Activated effector memory CD4-positive, alpha-beta T cell treated with Interleukin-2 at 50 U/mL for 16 hours (primary cell): Measurements from ENCODE around the gene LILRB5.
"Not testable (repeated sequence)": the region's sequence is repeated elsewhere in the genome, so short reads cannot be mapped to it uniquely, and the experiment has no call there.

Source experiments
- DNase-seq: peaks from one replicate; pipeline ENCODE4 v3.0.0-alpha.2; 2020

Gene LILRB5

GRCh38 chr19:54274516-54274915 is 17.4 kb upstream of the LILRB5 start:
- DNase-seq = not testable (repeated sequence)

DNA sequence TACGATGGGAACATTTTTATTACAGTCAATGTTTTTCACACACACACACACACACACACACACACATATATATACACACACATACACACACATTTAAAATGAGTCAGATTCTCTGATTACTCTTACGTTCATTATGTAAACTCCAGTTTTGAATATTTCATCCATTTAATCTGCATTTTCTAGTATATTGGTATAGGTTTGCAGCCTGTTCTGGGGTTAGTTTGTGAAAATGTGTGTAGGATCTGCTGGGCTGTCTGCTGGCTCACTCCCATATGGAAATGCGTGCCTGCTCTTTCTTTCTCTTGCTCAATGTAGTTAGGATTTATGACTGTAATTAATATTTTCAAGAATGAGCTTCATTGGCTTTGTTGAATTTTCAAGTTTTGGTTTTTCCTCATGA is 16.7 kb upstream of the LILRB5 start:
- no peak for DNase-seq

DNA sequence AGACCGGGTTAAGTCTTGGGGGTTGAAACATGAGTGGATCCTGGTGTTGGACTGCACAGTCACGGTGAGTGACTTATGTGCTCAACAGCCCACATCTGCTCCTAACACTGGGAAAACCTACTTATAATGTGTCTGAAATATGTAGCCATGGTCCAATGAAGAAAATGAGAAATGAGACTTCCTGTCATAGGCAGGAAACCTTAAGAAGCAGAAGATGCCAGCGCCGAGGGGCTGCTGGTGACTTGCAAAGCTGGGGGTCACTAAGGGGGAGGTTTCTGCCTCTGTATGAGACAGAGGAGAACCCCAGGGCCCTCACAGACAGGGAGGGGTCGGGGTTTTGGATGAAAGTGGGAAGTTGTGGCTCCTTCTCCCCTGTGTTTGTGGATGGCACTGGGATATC is 15.1 kb upstream of the LILRB5 start:
- not testable (repeated sequence) for DNase-seq

DNA sequence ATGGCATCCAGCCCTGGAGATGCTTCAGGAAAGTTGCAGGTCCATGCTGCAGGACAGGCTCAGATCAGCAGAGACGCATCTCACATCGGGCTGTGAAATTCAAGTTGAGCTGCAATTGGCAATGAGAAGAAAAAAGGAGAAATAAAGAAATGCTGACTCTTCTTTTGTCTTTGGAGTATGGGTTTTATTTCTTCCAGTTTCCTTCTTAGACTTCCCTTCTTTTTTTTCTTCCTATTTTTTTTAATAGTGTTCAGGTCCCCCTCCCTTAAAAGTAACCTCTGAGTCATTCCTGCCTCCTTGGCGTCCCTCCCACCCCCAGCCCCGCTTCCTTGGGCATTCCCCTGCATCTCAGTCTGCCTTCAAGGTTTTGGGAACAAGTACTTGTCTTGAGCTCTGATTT is 14.5 kb upstream of the LILRB5 start:
- not testable (repeated sequence) for DNase-seq

- DNase-seq = no peak
Observed at GRCh38 chr19:54271106-54271505, 14.0 kb upstream of the LILRB5 start.

GRCh38 chr19:54268936-54269335 is 11.9 kb upstream of the LILRB5 start:
- no peak for DNase-seq

DNA sequence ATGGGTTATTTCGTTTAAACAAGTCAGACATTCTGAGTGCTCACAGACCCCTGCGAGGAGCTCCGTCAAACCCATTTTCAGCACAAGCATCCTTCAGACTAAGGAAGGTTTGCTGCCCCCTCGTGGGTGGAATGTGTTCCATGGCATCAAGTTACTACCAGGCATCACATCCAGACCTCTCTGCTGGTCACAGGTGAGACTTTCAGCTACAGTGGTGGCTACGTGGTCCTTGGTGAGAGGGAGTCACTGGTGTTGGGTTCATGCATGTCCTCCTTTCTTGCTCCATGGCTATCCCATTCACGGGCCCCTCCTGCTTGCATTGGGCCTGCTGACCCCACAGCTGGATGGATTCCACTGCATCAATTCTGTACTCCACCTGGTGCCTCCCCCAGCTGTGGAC is 9.1 kb upstream of the LILRB5 start:
- peak; percentile 33 for DNase-seq

DNA sequence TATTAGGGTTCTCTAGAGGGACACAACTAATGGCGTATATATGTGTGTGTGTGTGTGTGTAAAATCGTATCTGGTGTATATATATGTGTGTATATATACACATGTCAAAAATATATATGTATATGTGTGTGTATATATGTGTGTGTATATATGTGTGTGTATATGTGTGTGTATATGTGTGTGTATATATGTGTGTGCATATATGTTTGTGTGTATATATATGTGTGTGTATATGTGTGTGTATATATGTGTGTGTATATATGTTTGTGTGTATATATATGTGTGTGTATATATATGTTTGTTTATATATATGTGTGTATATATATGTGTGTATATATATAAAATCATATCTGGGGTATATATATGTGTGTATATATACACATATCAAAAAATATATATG is 5.4 kb upstream of the LILRB5 start:
- no peak for DNase-seq

- no peak for DNase-seq
Observed at GRCh38 chr19:54262066-54262465, 5.0 kb upstream of the LILRB5 start.

DNA sequence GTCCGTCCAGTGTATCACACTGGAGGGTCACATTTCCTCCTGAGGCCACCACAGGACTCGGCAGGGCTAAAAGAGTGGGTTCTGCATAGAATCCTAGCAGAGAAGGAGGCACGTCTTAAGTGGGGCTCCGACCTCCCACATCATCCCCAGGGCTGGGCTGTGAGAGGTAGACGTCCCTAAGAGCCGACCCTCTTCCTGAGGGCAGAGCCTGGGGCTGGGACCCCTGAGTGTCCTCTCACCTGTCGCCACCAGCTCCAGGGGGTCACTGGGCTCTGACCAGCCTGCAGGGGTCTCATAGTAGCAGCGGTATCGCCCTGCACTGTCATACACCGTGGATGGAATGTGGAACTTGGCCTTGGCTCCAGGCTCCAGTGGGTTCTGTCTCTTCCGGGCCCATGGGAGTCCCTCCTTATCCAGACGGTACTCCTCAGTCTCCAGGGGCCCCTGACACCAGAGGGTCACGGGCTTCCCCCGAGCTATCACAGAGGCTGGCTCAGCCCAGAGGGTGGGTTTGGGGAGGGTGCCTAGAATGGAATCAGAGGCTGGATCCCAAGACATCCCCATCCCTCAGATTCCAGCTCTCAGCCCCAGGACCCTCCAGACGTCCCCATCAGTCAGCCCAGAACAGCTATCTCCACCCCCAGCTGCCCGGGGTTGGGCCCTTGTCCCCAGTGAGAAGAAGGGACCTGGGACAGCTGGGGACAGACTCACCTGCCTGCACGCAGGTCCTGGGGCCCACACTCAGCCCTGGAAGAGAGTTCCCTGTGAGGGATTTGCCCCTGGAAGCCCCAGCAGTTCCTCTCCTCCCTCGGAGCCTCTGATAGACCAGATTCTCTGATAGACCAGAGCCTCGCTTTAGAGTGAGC is 590 bp downstream of the LILRB5 start:
- no peak for DNase-seq

GRCh38 chr19:54255105-54255775 is 1.8 kb downstream of the LILRB5 start:
- no peak for DNase-seq

DNA sequence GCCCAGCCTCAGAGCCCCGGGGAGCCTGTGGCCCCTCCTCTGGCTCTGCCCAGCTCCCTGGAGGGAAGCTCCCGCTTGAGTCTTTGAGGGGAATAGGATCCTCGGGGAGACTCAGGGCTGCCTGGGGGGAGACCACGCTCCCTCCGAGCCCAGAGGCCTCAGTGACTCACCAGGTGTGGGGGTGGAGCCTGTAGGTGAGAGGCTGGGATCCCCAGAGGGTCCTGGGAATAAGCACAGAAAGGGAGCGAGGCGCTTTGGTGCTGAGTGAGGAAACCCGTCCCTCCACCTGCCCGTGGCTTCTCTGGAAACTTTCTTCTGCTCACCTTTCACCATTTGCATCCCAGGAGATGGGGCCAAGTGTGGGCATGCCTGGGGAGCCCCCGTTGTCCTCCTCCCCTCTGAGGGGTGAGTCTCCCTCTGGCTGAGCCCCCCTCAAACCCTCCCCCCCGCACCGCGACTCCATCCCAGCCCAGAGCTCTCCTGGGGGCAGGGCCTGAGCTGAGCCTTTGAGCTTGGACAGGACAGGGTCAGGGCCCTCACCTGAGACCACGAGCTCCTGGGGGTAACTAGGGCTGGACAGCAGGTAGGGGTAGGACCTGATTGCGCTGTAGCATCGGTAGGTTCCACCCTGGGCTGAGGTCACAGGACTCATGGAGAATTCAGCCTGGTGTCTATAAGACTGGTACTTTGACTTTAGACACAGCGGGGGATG is 2.7 kb downstream of the LILRB5 start:
- no peak for DNase-seq

DNA sequence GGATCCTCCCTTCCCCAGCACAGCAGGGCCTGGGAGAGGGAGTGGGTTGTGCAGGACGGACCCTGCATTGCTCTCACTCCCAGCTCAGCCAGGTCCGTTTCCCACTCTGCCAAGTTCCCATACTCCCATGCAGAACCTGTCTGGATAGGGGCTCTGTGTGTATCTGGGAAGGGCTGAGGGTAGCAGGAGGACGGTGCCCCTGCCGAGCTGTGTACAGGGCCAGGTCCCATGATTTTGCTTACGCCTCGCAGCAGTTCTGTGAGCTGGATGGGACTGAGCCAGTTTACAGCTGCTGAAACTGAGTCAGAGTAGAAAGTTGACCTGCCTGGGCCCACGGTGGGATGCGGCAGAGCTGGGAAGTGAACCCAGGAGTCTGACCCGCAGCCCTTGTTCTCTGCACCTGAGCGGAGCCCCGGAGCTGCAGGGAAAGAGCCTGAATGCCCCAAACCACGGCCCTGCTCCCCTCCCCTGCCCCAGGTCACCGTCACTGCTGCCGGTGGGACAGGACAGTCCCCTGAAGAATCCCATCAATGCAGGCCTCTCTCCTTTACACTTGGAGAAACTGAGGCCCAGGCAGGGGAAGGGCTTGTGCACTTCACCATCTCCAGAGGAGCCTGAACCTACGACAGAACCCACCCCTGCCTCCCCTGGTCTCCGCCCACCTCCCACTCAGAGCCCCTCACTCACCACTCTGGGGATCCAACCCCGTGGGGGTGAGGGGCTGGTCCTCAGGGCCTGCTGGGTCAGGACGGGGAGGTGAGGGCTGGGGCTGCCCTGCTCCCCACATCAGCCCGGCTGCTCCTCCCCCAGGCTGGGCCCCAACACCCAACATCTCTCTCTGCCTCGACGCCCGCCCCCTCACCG is 3.5 kb downstream of the LILRB5 start:
- DNase-seq = no peak

GRCh38 chr19:54252845-54253244 is 4.2 kb downstream of the LILRB5 start:
- DNase-seq = no peak

DNA sequence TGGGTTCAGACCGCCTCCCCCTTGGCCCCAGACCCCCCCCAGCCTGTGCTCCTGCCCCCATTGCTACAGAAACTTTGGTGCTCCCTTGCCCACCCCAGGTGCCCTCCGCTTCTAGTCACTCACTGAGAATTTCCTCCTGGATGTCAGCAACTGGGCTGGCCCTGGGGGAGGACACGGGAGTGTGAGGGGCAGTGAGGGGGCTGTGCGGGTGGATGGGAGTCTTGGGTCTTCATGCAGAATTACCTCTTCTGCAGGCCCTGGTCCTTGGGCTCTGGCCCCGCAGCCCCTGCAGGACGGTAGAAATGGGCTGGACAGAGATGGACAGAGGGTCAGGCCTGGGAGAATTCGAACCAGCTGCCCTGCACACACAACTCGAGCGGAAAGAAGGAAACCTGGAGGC is 4.8 kb downstream of the LILRB5 start:
- no peak for DNase-seq

DNA sequence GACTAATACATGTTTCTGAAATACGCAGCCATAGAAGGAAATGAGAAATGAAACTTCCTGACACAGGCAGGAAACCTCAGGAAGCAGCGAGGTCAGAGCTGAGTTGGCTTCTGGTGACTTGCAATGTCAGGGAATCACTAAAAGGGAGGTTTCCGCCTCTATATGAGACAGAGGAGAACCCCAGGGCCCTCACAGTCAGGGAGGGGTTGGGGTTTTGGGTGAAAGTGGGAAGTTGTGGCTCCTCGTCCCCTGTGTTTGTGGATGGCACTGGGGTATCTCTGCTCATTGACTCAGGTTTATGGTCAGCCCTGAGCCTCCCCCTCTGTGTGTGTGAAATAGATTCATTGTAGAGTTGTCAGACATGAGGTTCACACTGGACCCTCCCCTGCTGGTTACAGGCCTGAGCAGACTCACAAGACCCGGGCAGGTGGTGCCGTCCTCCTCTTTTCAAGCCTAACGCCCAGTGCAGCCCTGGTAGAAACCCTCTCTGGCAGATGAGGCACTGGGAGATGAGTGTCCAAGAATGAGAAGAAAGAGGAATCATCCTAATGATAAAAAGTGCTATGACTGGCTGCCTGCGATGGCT is 9.0 kb downstream of the LILRB5 start:
- no peak for DNase-seq

DNA sequence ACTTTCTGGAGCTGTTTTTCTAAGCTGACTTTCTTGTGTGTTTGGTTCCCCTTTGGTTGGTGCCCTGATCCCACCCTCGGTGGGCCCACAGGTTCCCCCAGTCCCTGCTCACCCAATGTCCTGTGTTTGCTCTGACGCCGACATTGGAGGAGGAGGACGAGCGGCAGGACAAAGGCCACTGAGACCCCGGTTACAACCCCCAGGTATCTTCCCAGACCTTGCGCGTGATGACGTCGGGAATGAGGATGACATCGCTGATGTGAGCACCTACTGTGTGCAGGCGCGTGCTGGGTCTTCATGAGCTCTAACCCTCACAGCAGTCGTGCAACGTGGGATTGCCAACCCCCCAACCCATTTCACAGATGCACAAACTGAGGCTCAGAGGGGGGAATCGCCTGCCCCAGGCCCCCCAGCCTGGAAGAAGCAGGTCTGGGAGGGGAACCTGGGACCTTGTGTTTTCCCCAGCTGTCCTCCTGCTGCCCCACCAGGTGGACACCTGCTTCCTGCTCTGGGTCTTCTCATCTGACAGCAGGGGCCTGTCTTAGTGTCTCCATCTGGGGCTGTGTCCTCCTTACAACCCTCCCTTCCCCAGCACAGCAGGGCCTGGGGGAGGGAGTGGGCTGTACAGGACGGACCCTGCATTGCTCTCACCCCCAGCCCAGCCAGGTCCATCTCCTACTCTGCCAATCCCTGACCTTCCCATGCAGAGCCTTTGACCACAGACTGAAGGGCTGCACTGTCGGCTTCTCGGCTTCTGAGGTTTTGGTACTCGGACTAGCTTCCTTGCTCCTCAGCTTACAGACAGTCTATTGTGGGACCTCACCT is 9.8 kb downstream of the LILRB5 start:
- DNase-seq = no peak

DNA sequence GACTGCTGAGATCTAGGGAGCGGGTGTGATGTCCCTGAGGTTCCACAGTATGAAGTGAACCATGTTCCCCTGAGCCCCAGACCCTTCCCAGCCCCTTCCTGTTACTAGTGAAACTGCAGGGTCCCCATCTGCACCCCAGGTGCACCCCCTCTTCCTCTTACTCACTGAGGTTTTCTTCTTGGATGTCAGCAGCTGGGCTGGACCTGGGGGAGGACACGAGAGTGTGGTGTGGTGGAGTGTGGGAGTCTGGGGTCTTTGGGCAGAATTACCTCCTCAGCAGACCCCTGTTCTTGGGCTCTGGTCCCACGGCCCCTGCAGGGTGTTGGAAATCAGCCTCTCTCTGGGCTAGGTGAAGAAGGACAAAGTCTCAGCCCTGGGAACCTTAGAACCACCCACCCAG is 11.1 kb downstream of the LILRB5 start:
- DNase-seq = no peak

DNA sequence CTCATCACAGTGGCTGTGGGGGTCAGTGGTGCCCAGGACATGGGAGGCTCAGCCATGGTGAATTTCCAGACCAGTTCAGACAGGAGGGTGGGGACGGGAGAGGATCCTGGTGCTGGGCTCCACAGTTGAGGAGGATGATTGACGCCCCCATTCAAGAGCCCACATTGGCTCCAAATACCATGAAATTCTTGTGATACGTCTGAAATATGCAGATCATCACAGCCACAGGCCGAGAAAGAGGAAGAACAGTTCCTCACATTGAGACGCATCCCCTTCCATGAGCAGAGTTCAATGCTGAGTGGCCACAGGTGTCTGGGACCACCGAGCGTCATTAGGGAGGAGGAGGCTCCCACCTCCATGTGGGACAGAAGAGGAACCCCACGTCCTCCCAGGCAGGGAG is 13.3 kb downstream of the LILRB5 start:
- DNase-seq = not testable (repeated sequence)

- not testable (repeated sequence) for DNase-seq
Observed at GRCh38 chr19:54242646-54243045, 14.4 kb downstream of the LILRB5 start, which contains the start of gene LILRA6. Gene LILRA6 (minus strand): TSS chr19:54242790.

DNA sequence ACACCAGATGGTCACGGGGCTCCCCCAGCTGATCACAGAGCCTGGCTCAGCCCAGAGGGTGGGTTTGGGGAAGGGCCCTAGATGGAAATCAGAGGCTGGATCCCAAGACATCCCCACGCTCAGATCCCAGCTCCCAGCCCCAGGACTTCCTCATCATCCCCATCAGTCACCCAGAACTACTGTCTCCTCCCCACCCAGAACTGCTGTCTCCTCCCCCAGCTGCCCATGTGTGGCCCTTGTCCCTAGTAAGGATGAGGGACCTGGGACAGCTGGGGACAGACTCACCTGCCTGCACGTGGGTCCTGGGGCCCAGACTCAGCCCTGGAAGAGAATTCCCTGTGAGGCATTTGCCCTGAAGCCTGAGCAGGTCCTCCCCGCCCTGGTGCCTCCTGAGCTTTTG is 14.8 kb downstream of the LILRB5 start:
- DNase-seq = not testable (repeated sequence)
